Endothelial cell of umbilical vein (primary cell): ENCODE measurements around the gene PRPF18. TPM values are rescaled to one million over a fixed set of nuclear protein-coding genes. Genes with fewer than 3 reads are reported as not detected.

Experiments used
- BruUV-seq: library from RNA; stranded (reverse); fragments of 400-500 nt; replicated peaks from 2 replicates; lab custom pipeline; 2021; lab: Mats Ljungman, UMichigan
- CTCF ChIA-PET: fragments of 300-600, 350-600 bp; sonication (Branson Sonifier 250); formaldehyde crosslinking; loops from one replicate; lab custom pipeline; 2021; ENCODE audit warnings: antibody characterized with exemption, inconsistent platforms; lab: Charles Lee
- POLR2A ChIA-PET: fragments of 300-600, 350-600 bp; sonication (Branson Sonifier 250); formaldehyde crosslinking; loops from one replicate; lab custom pipeline; 2021; ENCODE audit warnings: antibody characterized with exemption, inconsistent platforms; lab: Charles Lee
- DNase-seq: peaks from one replicate; pipeline ENCODE4 v3.0.0-alpha.2; 2011; ENCODE audit warnings: low read depth, low spot score
- FAIRE-seq: peaks from 2 replicates; lab custom pipeline; 2011; peaks lifted over from hg19 to GRCh38; lab: Jason Lieb, UNC
- H2AFZ ChIP-seq: 2 replicates; pipeline ENCODE4 v1.6.0; 2012; ENCODE audit warnings: low read depth, low read length, control low read depth, inconsistent platforms
- H3K27ac ChIP-seq: 2 replicates; pipeline ENCODE4 v1.5.1; 2011; ENCODE audit warnings: low read depth, mild to moderate bottlenecking, control low read depth, low read length, moderate library complexity; ENCODE audit not compliant: insufficient read depth
- H3K27me3 ChIP-seq, 2 experiments: 2 replicates each; pipeline versions ENCODE4 v1.6.0 to v1.6.1; 2011; ENCODE audit warnings: low read length in 2 of 2, mixed read lengths in 1 of 2; ENCODE audit not compliant: control insufficient read depth in 2 of 2, insufficient read depth in 2 of 2
- H3K36me3 ChIP-seq, 2 experiments: 2 replicates in 1 of 2; 3 replicates in 1 of 2; pipeline ENCODE4 v1.5.1; 2011; ENCODE audit warnings: low read length in 2 of 2, mild to moderate bottlenecking in 1 of 2, moderate library complexity in 1 of 2; ENCODE audit not compliant: control insufficient read depth in 2 of 2, insufficient read depth in 2 of 2; ENCODE audit errors: extremely low read depth in 1 of 2
- H3K4me1 ChIP-seq: 3 replicates; pipeline ENCODE4 v1.5.1; 2011; ENCODE audit warnings: mild to moderate bottlenecking, low read length; ENCODE audit not compliant: control insufficient read depth, insufficient read depth; ENCODE audit errors: extremely low read depth
- H3K4me2 ChIP-seq: 2 replicates; pipeline ENCODE4 v1.6.1; 2011; ENCODE audit warnings: low read length, control low read depth, mixed read lengths; ENCODE audit not compliant: insufficient read depth
- H3K4me3 ChIP-seq, 3 experiments: fragments of 200-600 bp in 1 of 3; sonication (generic), shearing (Covaris generic) in 1 of 3; replicated peaks in 1 of 3; 2 replicates each; pipeline ENCODE4 v1.5.1; 2011 to 2016; ENCODE audit warnings: control low read depth in 3 of 3, low read length in 3 of 3, mild to moderate bottlenecking in 2 of 3, inconsistent platforms in 1 of 3, low read depth in 1 of 3, moderate library complexity in 1 of 3; ENCODE audit not compliant: insufficient read depth in 1 of 3
- H3K79me2 ChIP-seq: 2 replicates; pipeline ENCODE4 v1.6.0; 2012; ENCODE audit warnings: low read length, inconsistent platforms; ENCODE audit not compliant: control insufficient read depth, insufficient read depth
- H3K9ac ChIP-seq: replicated peaks from 2 replicates; pipeline ENCODE3; 2011; ENCODE audit warnings: low read length, control low read depth; ENCODE audit not compliant: insufficient read depth; ENCODE audit errors: extremely low read depth
- H3K9me1 ChIP-seq: replicated peaks from 3 replicates; pipeline ENCODE4 v1.6.0; 2011; ENCODE audit warnings: mild to moderate bottlenecking, low read length; ENCODE audit not compliant: control insufficient read depth, insufficient read depth; ENCODE audit errors: extremely low read depth
- H3K9me3 ChIP-seq: replicated peaks from 2 replicates; pipeline ENCODE4 v1.5.1; 2012; ENCODE audit warnings: low read length, inconsistent platforms; ENCODE audit not compliant: control insufficient read depth, insufficient read depth
- H4K20me1 ChIP-seq: replicated peaks from 2 replicates; pipeline ENCODE3; 2011; ENCODE audit warnings: mild to moderate bottlenecking, low read length; ENCODE audit not compliant: control insufficient read depth, insufficient read depth; ENCODE audit errors: extremely low read depth
- CTCF ChIP-seq, 2 donors: IDR thresholded peaks; 1 replicate in 1 of 2; 2 replicates in 1 of 2; pipeline ENCODE4 v1.5.1; 2011; ENCODE audit warnings: low read length in 2 of 2, mild to moderate bottlenecking in 2 of 2, moderate library complexity in 2 of 2, control low read depth in 1 of 2, inconsistent platforms in 1 of 2, low read depth in 1 of 2; ENCODE audit not compliant: insufficient read depth in 1 of 2; ENCODE audit errors: extremely low read depth in 1 of 2
- EZH2 ChIP-seq: IDR thresholded peaks from 2 replicates; pipeline ENCODE4 v1.6.1; 2012; ENCODE audit warnings: borderline replicate concordance, low read depth, mild to moderate bottlenecking, moderate library complexity, low read length, inconsistent platforms; ENCODE audit not compliant: severe bottlenecking
- FOS ChIP-seq: IDR thresholded peaks from 2 replicates; pipeline ENCODE4 v1.6.1; 2011; ENCODE audit warnings: mild to moderate bottlenecking, low read length, moderate library complexity, borderline replicate concordance; ENCODE audit not compliant: insufficient read depth
- GATA2 ChIP-seq: IDR thresholded peaks from 2 replicates; pipeline ENCODE4 v1.7.0; 2011; ENCODE audit warnings: low read depth, mild to moderate bottlenecking, moderate library complexity, mixed read lengths, low read length; ENCODE audit not compliant: insufficient read length, insufficient read depth
- JUN ChIP-seq: IDR thresholded peaks from 2 replicates; pipeline ENCODE4 v1.6.1; 2011; ENCODE audit warnings: borderline replicate concordance, low read depth; ENCODE audit not compliant: insufficient read length, insufficient read depth
- MAX ChIP-seq: IDR thresholded peaks from 2 replicates; pipeline ENCODE4 v1.6.1; 2011; ENCODE audit not compliant: insufficient read depth, insufficient read length
- MYC ChIP-seq: IDR thresholded peaks from one replicate; pipeline ENCODE4 v1.6.1; 2011; ENCODE audit warnings: mild to moderate bottlenecking, low read depth, low read length
- POLR2A ChIP-seq: IDR thresholded peaks from 2 replicates; pipeline ENCODE4 v1.6.1; 2012; ENCODE audit warnings: low read depth, mild to moderate bottlenecking, control low read depth, low read length
- POLR2AphosphoS5 ChIP-seq: IDR thresholded peaks from 2 replicates; pipeline ENCODE4 v1.6.1; 2012; ENCODE audit warnings: low read depth, mild to moderate bottlenecking, control low read depth, low read length, moderate library complexity; ENCODE audit not compliant: insufficient read depth
- dilution Hi-C: fragments of 300-500 bp; cut with MboI; formaldehyde crosslinking; loops from one replicate; pipeline ENCODE4 v1.15.0; 2019; ENCODE audit warnings: low sequenced_read_pairs; ENCODE audit not compliant: extremely low pct_ligation_motif_present
- intact Hi-C: fragments of 100-400 bp; cut with micrococcal nuclease; formaldehyde crosslinking; loops from one replicate; pipeline ENCODE4 v1.10.0; 2022
- polyA plus RNA-seq, 4 experiments: library from polyadenylated mRNA; depleted of rRNA in 3 of 4; stranded (reverse) in 3 of 4; unstranded in 1 of 4; fragments of >200 nt; gene quantifications; 2 replicates each; pipeline versions ENCODE4 v1.2.1 to v1.2.3, GENCODE V29; 2011 to 2012; ENCODE audit warnings: missing spikeins in 1 of 4
- total RNA-seq: library from RNA; stranded (reverse); gene quantifications from 2 replicates; pipeline ENCODE4 v1.2.3, GENCODE V29; 2021

Gene PRPF18
- total and polyA plus RNA-seq, 2 donors (not counting 3 experiments of a cell fraction or from before 2014, with no cell fraction given), result 7.3 to 21.0 TPM

DNA sequence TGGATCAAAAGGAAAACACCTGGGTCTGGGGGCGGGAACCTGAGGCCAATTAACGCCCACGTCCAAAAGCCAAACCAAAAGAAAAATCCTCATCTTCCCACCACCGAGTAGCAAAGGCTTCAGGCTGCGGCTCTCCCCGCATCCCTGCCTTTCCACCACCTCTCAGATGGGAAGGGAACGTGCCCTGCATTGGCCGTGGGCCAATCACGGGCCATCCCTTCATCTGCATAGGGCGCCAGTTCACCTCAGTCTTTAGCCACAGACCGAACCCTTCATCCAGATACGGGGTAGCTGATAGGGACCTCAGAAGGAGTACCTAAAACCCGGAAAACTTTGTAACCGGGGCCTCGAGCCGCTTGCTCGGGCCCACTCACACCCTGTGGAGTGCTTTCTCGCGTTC lies 626 bp downstream of the PRPF18 start:
- Histone ChIP-seq H3K4me1 (peaks cover 9% of the 10 kb centered on the region), H3K79me2 (peaks cover 23% of the 10 kb centered on the region), H3K9ac (peak overlapping the region; percentile 85), H3K27ac (no peak overlapping the region), H3K4me3 (peak overlapping the region; percentile 65 to 97 (median 91)), H3K9me1 (no peaks in the 10 kb centered on the region), H3K36me3 (no peaks in the 10 kb centered on the region), H4K20me1 (no peaks in the 10 kb centered on the region), H3K4me2 (peak overlapping the region; percentile 69), H3K27me3 (peaks cover 5 to 24% of the 10 kb centered on the region in 2 experiments), H3K9me3 (no peaks in the 10 kb centered on the region), H2AFZ (peak overlapping the region; percentile 92)
- no peak for DNase-seq
- no peak for TF ChIP-seq GATA2
- TF ChIP-seq JUN, result no peak
- no peak for TF ChIP-seq FOS
- TF ChIP-seq EZH2, result no peak
- no peak for TF ChIP-seq CTCF (IDR thresholded peaks at IDR 0.05; ENCODE audit: extremely low read depth in 1 of 2, insufficient read depth in 1 of 2, low read depth in 1 of 2, low read length in 2 of 2)
- TF ChIP-seq MYC, result no peak
- no peak for TF ChIP-seq POLR2AphosphoS5
- no peak for TF ChIP-seq MAX
- TF ChIP-seq POLR2A, result no peak
- intact Hi-C loops (loop anchor here (2.0 kb wide), 1 partner anchor 215 kb away; no protein-coding TSS in a partner anchor), dilution Hi-C loops (no loop called here)
- FAIRE-seq, result no peak
- POLR2A ChIA-PET, result no interaction called here
- TSS peak; percentile 44 for BruUV-seq
- CTCF ChIA-PET, result interaction anchor here (0.8 to 1.8 kb wide), 5 partner anchors 9 to 149 kb away, joined by 3 to 8 read pairs (median 3); no protein-coding TSS in a partner anchor
